DLD1 (cell line): ENCODE results near the gene SPHKAP.
"Not testable (repeated sequence)": the region's sequence is repeated elsewhere in the genome, so short reads cannot be mapped to it uniquely, and the experiment has no call there.

Source experiments
- in situ Hi-C: cut with HindIII; loops from 2 replicates; pipeline ENCODE4 v1.10.0; 2017; ENCODE audit warnings: low sequenced_read_pairs

The SPHKAP gene

DNA sequence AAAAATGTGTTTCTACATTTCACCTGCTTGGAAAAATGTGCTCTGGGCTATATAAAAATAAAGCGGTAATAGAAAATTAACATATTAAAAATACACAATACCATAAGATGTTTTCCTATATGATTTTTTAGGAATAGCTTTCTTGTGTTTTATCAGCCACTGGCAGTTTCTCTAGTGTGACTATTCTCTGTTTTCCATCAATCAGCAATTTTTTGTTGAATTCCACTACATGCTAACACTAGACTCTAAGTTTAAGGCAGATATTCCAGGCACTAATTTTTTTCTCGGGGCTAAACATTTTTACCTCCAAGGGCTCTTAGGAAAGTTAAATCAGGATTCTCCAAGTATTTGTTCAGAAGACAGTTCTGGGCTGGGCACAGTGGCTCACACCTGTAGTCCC is 140.5 kb downstream of the SPHKAP start:
- in situ Hi-C loops = no loop called here

DNA sequence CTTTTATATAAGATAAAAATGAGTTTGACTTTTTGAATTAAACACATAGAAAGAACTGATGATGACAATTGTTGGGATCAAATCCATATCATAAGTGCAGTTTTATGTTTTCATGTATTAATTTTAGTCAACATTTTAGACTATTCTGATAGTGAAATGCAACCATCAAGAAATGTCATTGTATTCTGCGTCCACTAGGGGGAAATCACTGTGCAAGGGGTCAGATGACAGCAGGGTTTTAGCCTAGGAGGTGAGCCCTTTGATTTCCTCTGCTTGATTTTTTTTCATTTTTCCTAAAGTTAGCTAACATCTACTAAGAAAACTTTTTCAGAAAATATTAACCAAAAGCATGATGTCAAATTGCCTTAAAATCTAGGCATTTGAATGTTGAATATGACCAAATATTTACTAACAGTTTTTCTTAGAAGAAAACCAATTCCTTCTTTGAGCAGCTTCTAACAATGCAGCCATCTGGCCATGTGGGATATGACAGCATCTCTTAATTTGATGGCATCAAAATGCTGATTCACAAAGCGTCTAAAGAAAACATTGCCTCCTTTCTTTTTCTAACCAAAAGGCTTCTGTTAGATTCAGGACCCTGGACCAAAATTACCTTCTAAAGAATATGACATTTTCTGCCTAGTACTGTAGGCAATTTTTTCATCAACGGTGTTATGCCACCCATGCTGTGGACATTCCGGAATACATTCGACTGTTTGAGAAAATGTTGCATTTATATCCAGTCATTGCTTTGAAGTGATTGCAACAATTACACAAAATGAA is 141.5 kb downstream of the SPHKAP start:
- in situ Hi-C loops = no loop called here

DNA sequence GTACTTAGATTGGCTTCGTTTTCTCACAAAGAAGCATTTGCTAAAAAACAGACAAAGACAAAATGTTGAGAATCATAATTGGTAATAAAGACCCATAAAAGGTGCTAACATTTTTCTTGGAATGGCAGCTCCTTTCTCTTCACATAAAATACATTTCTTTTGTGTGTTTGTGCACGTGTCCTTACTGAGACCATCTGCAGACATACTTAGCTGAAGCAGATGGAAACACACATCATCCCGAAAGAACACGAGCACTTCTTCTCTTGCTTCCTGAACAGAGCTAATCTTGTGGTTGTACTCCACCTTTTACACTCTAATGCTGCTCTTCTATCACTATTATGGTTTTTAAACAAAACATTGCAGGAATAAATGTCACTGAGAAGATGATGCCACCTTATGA is 142.5 kb downstream of the SPHKAP start:
- in situ Hi-C loops = no loop called here

DNA sequence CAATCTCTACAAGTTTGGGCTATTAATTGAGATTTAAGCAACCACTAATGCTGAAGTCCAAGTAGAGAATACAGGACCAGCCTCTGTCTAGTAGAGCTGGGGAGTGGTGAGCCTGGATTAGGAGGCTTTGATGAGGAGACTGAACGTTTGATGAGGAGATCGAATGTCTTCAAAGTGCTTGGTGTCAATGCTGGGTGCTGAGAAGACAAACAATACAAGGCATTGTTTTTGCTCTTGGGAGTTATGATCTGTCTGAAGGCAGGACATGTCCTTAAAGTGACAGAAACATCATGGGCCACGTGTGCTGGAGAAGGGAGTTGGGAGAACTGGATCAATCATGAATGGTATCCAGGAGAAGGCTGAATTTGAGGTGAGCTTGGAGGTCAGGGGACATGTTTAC is 143.6 kb downstream of the SPHKAP start:
- in situ Hi-C loops = no loop called here

DNA sequence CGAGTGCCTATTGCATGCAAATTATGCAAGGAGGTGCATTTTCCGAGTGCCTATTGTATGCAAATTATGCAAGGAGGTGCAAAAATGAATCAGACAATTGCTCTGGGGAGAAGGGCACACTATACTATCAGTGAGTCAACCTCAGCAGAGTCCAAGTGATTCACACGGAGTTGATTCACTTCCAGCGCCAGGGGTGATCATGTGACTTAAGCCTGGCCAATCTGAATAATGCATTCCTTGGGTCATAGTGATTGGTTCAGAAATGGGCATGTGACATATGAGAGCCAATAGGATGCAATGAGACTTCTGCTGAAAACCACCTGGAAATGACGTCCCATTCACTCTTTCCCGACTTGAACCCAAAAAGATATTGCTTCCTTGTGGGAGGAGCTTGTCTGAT is 157.9 kb downstream of the SPHKAP start:
- in situ Hi-C loops = no loop called here

DNA sequence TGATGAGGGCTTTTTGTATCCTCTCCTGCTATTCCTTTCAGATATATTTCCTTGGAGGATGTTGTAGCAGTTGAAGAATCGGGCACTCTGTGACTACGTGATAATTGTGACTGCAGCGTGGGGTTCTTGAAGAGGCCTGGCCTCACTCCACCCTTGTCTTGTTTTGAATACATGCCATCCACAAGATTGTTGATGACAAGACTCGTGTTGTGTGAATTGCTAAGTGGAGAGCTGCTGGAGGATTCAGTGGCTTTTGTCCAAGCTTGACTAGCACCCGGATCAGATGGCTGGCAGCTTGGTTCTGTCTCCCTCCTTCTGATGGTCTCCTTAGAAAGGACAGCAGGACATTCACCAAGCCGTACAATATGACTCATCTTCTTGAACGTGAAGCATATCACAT is 163.2 kb downstream of the SPHKAP start:
- in situ Hi-C loops = no loop called here

DNA sequence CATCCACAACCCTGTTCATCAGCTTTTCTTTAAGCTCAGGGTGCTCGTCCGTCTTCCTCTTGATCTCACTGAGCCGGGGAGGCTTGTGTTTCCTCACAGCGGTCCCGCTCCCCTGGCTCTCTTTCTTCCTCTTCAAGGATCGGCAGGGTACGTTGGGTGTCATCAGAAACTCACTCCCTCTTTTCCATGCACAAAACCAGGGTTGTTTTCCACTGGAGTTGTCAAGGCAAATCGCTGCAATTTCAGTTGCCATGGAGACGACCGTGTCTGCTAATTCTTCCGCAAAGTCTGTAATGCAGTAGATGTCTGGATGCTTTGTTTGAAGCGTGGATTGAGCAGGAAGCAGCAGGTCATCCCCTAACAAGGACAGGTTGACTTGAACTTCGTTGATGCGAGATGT is 163.7 kb downstream of the SPHKAP start:
- in situ Hi-C loops = no loop called here

DNA sequence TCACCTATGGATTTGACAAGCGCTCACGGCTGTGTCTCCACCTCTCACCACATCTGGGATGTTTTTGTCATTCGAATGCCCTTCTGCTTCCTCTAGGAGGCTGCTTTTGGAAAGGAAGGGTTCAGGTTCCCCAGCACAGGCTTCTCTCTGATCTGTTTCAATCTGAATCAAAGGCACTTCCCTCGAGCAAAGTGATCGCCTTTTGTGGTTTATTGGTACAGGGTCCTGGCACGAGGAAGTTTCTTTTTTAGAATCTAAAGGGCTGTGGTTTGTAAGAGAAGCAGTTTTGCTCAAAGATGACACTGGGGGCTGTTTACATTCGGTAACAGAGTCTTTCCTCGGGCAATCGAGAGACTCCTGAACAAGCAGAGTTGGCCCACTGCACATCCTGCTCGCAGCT is 165.1 kb downstream of the SPHKAP start:
- in situ Hi-C loops = no loop called here

DNA sequence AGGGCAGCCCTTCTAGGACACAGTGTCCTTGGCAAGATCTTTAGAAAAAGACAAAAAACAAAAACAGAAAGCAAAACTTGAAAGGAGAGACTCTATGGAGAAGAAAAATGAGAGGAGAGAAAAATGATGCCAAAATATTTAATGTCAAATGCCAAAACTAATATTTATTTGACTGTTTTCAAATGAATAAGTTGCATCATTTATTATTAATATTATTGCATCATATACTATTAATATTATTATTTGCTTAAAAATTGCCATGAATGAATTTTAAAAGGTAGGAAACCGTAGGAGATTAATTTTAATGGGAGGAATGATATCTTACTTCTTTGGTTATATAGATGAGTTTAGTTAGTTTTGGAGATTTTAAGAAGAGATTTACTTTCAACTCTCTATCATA is 165.7 kb downstream of the SPHKAP start:
- in situ Hi-C loops = no loop called here

DNA sequence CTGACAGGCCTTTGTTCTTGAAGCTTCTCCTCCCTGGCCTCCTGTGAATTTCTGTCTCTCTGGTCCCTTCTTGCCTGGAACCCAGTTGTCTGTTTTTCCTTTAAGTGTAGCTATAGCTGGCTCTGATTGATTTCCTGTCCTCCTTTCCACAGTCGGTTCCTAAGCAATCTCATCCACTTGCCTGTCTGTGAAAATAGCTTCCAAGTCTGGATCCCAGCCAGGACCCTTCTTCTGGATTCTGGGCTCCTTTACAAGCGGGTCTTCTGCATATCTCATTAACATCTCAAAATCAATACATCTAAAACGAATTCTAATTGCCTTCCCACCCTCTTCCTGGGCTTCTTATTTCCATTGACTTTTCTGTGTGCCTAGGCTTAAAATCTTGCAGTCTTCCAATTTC is 185.1 kb downstream of the SPHKAP start:
- in situ Hi-C loops = no loop called here

DNA sequence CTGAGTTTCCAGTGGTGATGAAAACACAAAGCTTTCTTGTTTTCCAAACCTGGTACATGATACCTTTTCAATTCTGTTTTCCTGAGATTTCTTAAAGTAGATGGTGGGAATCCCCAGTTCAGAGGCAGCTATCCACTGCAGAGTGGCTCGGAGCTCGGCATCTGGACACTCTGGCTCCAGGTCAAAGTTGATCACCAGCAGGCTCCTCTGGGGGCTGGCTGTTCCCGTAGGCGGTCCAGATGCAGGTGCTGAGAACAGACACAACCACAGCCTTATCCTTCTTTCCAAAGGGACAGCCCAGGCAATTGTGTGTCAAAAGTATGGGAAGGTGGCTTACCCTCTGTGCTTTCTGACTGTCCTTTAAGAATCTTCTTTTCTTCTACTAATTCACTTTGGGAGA is 190.6 kb downstream of the SPHKAP start:
- in situ Hi-C loops = no loop called here

DNA sequence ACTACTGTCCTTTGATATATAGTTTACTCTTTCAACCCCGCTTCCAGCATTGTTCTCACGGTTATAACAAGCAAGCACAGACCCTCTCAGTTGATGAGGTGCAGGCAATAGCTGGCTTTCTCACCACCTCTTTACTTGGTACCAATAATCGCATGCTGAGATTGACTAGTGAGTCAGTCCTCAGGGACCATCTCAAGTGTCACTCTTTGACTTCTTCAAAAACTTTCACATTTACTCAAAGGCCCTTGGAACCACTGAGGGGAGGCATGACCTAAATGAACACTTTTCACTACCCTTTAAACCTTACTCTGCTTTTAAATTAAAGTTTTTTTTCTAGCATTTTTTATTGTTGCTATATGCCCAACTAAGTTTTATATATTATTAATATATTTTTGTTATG is 208.2 kb downstream of the SPHKAP start:
- in situ Hi-C loops = no loop called here

DNA sequence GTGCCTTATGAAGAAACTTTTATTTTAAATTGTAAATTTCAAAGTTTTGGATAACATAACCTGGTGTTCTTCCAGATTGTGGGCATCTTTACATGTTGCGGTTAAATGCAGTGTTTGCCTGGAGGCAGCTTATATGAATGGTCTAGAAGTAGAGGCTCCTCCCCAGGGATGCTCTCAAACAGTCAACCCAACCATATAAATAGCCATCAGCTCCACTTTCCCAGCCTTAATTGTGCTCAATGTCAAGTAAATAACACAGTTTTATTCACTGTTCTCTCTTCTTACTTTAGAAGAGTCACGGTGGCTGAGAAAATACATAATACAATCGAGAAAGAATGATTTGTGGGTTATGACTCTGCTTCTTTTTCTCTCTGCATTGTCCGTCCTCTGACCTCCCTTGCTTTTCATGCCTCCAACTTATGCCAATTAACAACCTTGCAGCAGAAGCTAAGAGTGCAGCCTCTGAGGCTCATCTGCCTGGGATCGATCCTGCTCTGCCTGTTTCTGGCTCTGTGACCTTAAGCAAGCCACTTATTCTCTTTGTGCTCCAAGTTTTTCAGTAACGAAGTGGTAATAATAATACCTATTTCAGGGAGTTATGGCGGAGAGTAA is 209.8 kb downstream of the SPHKAP start:
- in situ Hi-C loops = no loop called here

DNA sequence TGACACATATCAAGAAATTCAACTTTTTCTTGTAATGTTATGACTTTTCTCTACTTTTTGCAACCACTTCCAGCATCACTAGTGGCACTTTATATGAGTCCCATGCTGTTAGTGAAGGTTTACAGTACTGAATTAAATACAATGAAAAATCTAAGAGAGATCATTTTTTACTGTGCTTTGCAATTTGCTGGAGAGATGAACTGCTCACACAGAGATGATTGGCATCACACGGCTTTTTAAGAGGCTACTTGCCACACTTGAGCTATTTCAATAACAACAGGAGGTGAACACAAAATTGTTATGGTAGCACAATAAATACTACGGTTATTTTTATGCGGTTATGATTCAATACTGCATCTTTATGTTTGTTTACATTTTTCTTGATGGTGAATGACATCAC is 221.2 kb downstream of the SPHKAP start:
- in situ Hi-C loops = no loop called here

DNA sequence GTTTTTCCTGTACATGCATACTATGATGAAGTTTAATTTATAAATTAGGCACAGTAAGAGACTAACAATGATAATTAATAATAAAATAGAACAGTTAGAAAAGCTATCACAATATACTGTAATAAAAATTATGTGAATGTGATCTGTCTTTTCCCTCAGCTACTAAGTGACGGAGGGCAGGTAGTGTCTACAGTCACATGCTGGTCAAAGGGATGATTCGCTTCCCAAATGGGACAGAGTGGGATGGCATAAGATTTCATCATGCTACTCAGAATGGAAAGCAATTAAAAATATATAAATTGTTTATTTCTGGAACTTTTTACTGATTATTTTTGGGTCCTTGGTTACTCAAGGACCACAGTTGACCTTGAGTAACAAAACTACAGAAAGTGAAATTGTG is 238.5 kb downstream of the SPHKAP start:
- in situ Hi-C loops = no loop called here

DNA sequence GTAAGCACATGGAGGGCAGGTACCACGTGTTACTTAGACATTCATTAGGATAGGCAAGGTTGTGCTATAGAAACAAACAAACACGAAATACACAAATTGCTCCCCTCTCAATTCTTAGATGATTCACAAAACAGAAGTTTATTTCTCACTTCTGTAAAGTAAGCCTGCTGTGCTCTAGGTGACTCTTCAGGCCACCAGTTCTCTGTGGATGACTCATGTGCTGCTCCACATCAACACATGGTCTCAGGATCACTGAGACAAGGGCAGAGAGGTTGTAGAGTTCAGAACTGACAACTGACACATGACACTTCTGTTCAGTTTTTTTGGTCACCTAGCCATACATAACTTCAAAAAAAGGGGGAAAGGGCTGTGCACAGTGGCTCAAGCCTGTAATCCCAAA is 239.5 kb downstream of the SPHKAP start:
- in situ Hi-C loops = no loop called here

DNA sequence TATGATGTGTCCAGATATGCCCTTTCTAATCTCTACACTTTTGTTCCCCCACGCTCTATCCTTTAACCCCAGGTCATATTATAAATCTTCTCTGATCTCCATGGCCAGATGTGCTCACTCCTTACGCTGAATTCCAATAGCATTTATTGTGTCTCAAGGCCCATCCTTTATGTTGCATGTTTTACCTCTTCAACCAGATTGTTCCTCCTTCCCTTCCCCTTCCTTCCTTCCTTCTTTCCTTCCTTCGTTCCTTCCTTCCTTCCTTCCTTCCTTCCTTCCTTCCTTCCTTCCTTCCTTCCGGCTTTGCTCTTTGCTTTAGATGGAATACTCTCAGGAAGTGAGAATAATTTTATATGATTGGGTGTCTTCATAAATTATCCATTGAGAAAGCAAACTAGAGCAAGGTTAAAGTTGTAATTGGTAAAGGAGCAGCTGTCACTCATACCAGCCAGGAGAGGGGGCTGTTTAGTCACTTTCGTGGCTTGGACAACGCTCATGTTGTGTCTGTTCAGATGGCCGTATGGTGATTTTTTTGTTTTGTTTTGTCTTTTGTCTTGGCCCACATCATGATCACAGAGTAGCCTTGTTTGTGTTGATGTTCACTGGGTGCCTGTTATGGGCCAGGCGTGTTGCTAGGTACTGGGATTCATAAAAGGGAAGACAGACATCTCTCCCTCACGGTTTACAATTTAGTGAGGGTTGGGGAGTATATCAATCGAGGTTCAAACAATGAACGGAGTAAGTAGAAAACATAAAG is 242.0 kb downstream of the SPHKAP start:
- in situ Hi-C loops = no loop called here

DNA sequence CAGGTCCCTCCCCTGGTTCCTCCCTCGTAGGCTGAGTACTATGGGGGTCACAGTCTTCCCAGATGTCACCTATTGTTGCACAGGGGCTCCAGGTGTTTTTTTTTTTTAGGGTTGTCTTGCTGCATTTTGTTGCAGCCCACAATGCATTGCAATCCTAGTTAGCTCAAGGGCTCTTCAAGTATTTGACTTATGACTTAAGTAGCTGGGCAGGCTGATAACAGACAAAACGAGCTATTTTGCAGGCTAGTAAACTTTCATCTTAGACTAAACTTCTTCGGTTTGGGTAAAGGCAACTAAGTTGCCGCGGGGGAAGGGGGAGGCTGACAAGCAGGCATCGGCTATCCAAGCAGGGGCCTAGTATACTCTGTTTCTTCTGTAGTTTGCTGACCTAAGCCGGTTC is 245.2 kb downstream of the SPHKAP start:
- in situ Hi-C loops = not testable (repeated sequence)

DNA sequence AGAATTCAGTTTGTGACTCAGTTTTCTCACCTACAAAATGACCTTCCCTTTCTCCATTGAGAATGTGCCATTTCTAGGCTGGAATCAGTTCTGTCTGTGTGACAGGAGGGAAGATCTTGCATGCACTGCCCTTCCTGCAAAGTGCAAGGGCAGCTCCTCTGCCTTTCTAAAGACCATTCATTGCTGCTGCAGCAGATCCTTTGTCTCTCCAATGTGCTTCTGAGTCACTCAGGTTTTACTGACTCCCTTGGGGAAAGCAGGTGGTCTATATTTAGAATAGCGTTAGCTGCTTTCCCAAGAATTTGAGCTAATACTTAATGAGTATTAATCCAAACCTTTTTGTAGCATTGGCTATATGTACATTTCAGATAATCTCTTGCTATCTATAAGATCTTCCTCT is 247.6 kb downstream of the SPHKAP start:
- in situ Hi-C loops = no loop called here

DNA sequence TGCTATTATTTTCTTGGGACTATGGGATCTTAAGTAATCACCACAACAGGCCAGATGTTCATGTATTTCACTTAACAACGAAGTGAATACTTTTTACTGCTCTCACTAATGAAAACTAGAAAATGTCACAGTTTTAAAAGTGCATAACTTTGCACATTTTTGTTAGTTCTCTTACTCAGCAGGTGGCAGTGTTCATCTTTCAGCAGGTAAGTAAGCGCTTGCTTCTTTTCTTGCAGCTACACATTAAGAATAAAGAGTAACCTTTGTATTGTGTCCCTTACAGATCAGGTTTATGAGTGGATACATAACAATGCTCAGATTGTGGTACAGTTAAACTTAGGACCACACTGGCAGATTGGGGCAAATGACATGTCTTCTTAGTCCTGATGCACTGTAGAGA is 249.1 kb downstream of the SPHKAP start:
- in situ Hi-C loops = no loop called here

DNA sequence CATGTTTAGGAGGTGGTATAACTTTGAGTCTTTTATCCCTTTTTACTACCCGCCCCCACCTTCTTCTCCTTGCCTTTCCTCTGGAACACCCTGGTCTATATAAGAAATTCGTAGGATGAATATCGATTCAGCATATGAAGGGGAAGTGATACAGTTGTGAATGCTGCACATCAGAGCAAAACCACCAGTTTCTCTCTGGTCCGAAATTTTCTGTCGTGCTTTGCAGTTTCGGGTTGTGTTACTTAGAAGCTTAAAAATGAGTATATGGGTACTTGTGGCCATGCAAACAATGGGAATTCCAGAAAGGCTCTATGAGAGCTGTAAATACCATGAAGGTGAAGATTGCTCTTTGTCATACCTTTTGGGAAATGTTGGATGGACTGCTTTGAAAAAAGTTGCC is 249.5 kb downstream of the SPHKAP start:
- in situ Hi-C loops = no loop called here
